Fibroblast of pulmonary artery (primary cell): ENCODE data around the gene ANKFY1.

Source experiments
- DNase-seq: peaks from one replicate; pipeline ENCODE4 v3.0.0-alpha.2; 2010; ENCODE audit warnings: low read depth
- H3K4me3 ChIP-seq: replicated peaks from 2 replicates; pipeline ENCODE4 v1.5.1; 2011; ENCODE audit warnings: low read depth, mild to moderate bottlenecking, control low read depth, low read length, moderate library complexity
- CTCF ChIP-seq: IDR thresholded peaks from 2 replicates; pipeline ENCODE4 v1.5.1; 2011; ENCODE audit warnings: mild to moderate bottlenecking, control low read depth, low read length, inconsistent platforms; ENCODE audit errors: missing control alignments

The ANKFY1 gene

GRCh38 chr17:4161192-4161966, 102.4 kb downstream of the ANKFY1 start:
- DNase-seq: peak; percentile 88

GRCh38 chr17:4160294-4160859, 103.4 kb downstream of the ANKFY1 start:
- DNase-seq: no peak
- no peak for TF ChIP-seq CTCF
- no peak overlapping the region for H3K4me3 ChIP-seq

More at GRCh38 chr17:4161192-4161966, 102.4 kb downstream of the ANKFY1 start:
- peak; percentile 38 for TF ChIP-seq CTCF
- no peak overlapping the region for H3K4me3 ChIP-seq

GRCh38 chr17:4159761-4160160, 104.0 kb downstream of the ANKFY1 start:
- H3K4me3 ChIP-seq: no peak overlapping the region
- no peak for DNase-seq
- no peak for TF ChIP-seq CTCF

GRCh38 chr17:4157618-4158333, 106.0 kb downstream of the ANKFY1 start:
- no peak for TF ChIP-seq CTCF
- H3K4me3 ChIP-seq: no peak overlapping the region
- DNase-seq: no peak

- no peak for TF ChIP-seq CTCF
- H3K4me3 ChIP-seq: no peak overlapping the region
- DNase-seq: no peak
Measured at GRCh38 chr17:4156750-4157381, 106.9 kb downstream of the ANKFY1 start.

- TF ChIP-seq CTCF: no peak
- DNase-seq: no peak
- H3K4me3 ChIP-seq: no peak overlapping the region
Measured at GRCh38 chr17:4155980-4156620, 107.7 kb downstream of the ANKFY1 start.
